Inflammatory macrophage (primary cell): Measurements from ENCODE around the gene KCNJ1.

Experiments
- DNase-seq, 2 donors: peaks; one replicate each; pipeline ENCODE4 v3.0.0-alpha.2; 2020 to 2022

The KCNJ1 gene

DNA sequence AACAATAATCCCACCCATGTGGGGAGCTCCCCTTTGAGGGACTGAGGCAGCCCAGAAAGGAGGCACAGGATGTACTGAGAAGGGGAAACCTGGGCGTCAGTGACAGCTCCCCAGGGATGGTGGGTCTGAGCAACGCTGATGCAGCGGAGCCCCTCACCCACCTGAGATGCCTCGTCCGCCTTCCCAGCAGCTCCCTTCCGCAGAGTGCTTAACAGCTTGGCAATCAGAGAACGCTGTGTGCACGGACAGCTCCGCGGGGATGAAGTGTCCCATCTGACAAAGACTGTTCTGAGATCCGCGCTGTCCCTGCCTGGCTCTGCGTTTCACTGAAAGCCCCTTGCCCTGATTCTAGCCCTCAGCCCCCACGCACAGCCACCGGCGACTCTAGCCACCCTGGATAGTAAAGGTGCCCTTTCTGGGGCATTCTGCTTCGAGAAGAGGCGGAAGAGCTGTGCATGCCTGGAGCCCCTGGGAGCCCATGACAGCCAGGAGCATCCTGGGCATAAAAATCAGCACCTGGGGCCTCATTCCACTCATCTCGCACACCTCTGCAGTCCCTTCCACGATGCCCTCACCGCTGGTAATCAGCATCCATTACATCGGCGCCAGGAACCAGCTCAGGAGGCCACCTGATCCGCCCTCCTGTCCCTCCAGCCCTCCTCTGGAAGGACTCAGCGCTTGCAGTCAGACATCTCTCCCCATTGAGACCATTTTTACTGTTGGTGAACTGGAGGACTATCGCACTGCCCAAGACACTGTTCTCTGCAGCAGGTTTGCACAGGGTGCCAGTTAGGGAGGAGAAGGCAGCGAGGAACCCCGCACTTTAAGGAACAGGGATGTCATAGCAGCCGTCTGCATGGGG lies 34.8 kb upstream of the KCNJ1 start:
- no peak for DNase-seq

DNA sequence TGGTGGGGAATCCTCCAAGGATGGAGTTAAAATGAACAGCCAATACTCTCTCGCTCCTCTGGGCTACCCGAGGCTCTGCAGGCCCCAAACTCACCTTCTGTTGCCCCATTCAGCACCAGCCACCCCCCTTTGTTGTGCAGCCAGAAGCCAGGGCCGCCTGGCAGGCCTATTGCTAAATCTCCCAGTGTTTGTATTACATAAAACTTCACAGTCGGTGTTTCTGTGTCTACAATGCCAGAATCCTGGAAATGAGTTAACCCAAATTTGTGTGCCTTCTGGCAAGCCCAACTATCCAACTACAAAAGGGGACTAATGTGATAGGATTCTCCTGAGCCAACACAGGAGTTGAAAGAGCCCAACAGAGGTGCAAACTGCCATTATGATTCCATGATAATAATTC lies 33.4 kb upstream of the KCNJ1 start:
- no peak for DNase-seq

- no peak for DNase-seq
These were observed 31.7 kb upstream of the KCNJ1 start for GRCh38 chr11:128898580-128899344.

DNA sequence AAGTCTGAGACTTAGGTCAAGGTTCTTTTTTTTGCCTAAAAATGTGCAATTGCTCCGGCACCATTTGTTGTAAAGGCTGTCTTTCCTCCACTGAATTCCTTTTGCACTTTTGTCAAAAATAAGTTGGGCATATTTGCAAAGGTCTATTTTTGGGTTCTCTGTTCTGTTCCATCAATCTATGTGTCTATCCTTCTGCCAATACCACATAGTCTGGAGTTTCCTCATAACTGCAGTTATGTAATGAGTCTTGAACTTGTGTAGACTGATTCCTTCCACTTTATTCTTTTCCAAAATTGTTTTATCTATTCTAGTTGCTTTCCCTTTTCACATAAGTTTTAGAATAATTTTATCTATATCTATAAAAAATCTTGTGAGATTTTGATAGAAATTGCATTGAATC lies 30.7 kb upstream of the KCNJ1 start:
- DNase-seq, result peak in 1 of 2 donors; percentile 10

DNA sequence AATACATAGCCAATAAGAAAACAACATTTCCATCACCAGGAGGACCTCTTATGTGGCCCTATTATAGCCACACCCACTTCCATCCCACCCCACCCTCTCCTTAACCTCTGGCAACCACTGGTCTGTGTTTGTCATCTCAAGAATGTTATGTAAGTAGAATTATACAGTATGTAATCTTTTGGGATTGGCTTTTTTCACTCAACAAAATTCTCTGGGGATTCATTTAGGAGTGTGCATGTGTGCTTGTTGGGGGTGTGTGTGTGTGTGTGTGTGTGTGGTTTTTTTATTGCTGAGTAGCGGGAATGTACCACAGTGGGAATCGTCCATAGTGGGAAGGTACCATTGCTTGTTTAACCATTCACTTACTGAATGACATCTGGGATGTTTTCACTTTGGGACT lies 29.3 kb upstream of the KCNJ1 start:
- no peak for DNase-seq

DNA sequence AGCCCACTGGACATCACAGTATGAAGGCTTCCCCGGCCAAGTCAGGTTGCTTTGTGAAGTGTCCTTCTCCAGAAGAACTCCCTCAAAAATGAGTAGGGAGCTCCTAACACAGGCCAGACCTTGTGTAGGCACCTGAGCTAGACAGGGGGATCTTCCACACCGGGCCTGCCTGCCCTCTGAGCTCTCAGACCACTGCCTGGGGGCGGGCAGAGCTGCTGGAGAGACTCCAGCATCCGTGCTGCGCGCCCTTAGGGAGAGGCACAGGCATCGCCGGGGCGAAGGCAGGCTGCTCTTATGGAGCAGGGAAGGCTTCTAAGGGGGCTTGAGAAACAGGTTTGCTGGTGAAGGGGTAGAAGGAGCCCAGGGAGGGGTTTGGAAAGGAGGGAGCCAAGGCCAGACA lies 28.4 kb upstream of the KCNJ1 start:
- DNase-seq, result no peak

GRCh38 chr11:128894685-128895084 lies 27.6 kb upstream of the KCNJ1 start:
- DNase-seq, result no peak

DNA sequence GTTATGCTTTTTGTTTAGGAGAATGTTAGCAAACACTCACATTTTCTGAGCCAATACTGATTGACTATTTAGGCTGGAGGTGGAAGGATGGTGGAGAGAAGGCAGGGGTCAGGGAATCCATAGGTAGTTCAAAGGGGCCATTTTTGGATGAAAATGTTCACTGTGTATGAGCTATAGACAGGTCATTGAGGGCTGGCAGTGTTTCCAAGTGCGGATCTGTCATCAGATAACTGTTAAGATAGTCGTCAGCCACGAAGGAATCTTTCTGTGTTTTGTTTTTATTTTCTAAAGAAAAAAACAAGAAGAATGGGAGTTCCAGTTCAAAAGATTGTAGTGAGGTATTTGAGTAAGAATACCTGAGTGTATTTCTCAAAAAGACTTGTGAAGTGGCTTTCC lies 27.2 kb upstream of the KCNJ1 start:
- DNase-seq, result no peak

GRCh38 chr11:128893578-128894285 lies 26.6 kb upstream of the KCNJ1 start:
- DNase-seq, result no peak

- no peak for DNase-seq
These were observed 25.9 kb upstream of the KCNJ1 start for GRCh38 chr11:128892866-128893565.

GRCh38 chr11:128891913-128892398 lies 24.9 kb upstream of the KCNJ1 start:
- DNase-seq, result peak in 1 of 2 donors; percentile 32

- peak in 1 of 2 donors; percentile 39 for DNase-seq
These were observed 23.7 kb upstream of the KCNJ1 start, which contains the start of gene KCNJ5 for GRCh38 chr11:128890543-128891368. KCNJ5 (plus strand) TSS chr11:128891356; CDS start chr11:128911274, 19,918 bp downstream.

GRCh38 chr11:128890216-128890542 lies 23.1 kb upstream of the KCNJ1 start:
- DNase-seq, result no peak

GRCh38 chr11:128889657-128890213 lies 22.6 kb upstream of the KCNJ1 start:
- DNase-seq, result no peak

GRCh38 chr11:128888034-128888985 lies 21.2 kb upstream of the KCNJ1 start:
- no peak for DNase-seq

GRCh38 chr11:128886406-128887124 lies 19.5 kb upstream of the KCNJ1 start:
- DNase-seq, result no peak

- DNase-seq, result peak; percentile 49 to 65
These were observed 17.7 kb upstream of the KCNJ1 start for GRCh38 chr11:128884703-128885338.

GRCh38 chr11:128884054-128884453 lies 17.0 kb upstream of the KCNJ1 start:
- peak; percentile 49 to 51 for DNase-seq

GRCh38 chr11:128882451-128882850 lies 15.4 kb upstream of the KCNJ1 start:
- no peak for DNase-seq
